ENCODE measurements around the gene KIDINS220. TPM values are rescaled to one million over a fixed set of nuclear protein-coding genes. Genes with fewer than 3 reads are reported as not detected.
A peak's percentile ranks its signal among the peaks of the same experiment; 100 is the strongest.

Gene KIDINS220
- total and polyA plus RNA-seq, 4 donors: 8.1 to 50.9 (median 30.8) TPM

- 62% methylated on average over 1 of the region's 1 CpG for WGBS
- TF ChIP-seq HNF4A (conservative IDR thresholded peaks at IDR 0.05) (peak; percentile 52 to 71), FOXA1 (IDR thresholded peaks at IDR 0.05) (no peak)
These were observed 70.1 kb downstream of the KIDINS220 start for GRCh38 chr2:8767324-8767723.

GRCh38 chr2:8761529-8762164 is 75.8 kb downstream of the KIDINS220 start:
- no peak for DNase-seq (ENCODE audit: low spot score)
- 95% methylated on average over 1 of the region's 1 CpG for WGBS

More at GRCh38 chr2:8767324-8767723, 70.1 kb downstream of the KIDINS220 start:
- H3K9ac ChIP-seq (ENCODE audit: low read depth in 1 of 2, low read length in 2 of 2): no peak overlapping the region
- no peak overlapping the region for H3K4me3 ChIP-seq (ENCODE audit: low read depth in 1 of 3, low read length in 3 of 3)
- peaks cover 6 to 23% (median 15%) of the 10 kb centered on the region in 4 donors for H3K36me3 ChIP-seq (ENCODE audit: control insufficient read depth in 4 of 4, insufficient read depth in 3 of 4, low read depth in 1 of 4, low read length in 3 of 4)
- DNase-seq (ENCODE audit: low spot score): no peak
- H3K4me1 ChIP-seq (ENCODE audit: control insufficient read depth in 4 of 4, insufficient read depth in 4 of 4, low read length in 3 of 4): peaks cover 0 to 4% (median under 1%) of the 10 kb centered on the region in 4 donors
- H3K27ac ChIP-seq (ENCODE audit: low read depth in 1 of 2, low read length in 2 of 2): no peak overlapping the region
- no peaks in the 10 kb centered on the region for H3K27me3 ChIP-seq (ENCODE audit: control insufficient read depth in 4 of 4, insufficient read depth in 4 of 4, low read length in 3 of 4)
- no peaks in the 10 kb centered on the region for H3K9me3 ChIP-seq (ENCODE audit: control insufficient read depth in 4 of 4, low read length in 3 of 4)

DNA sequence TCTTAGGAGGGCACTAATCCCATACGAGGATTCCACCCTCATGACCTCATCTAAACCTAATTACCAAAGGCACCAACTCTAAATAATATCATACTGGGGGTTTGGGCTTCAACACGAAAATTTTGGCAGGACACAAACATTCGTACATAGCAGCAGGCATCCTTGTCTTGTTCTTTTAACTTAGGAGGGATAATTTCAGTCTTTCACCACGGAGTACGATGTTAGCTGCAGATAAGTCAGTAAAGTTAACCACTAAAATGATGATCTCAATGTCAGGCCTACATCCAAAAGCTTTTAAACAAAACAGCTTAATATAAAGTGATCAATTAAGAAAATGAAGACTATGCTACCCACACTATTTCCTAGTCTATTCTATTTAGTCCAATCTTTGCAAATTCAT is 80.7 kb downstream of the KIDINS220 start:
- TF ChIP-seq RXRA (IDR thresholded peaks at IDR 0.05): no peak
- no peak for TF ChIP-seq YY1 (IDR thresholded peaks at IDR 0.05)
- TF ChIP-seq NR2F2 (IDR thresholded peaks at IDR 0.05): no peak
- TF ChIP-seq ATF3 (IDR thresholded peaks at IDR 0.05): no peak
- TF ChIP-seq, protein P1, sequence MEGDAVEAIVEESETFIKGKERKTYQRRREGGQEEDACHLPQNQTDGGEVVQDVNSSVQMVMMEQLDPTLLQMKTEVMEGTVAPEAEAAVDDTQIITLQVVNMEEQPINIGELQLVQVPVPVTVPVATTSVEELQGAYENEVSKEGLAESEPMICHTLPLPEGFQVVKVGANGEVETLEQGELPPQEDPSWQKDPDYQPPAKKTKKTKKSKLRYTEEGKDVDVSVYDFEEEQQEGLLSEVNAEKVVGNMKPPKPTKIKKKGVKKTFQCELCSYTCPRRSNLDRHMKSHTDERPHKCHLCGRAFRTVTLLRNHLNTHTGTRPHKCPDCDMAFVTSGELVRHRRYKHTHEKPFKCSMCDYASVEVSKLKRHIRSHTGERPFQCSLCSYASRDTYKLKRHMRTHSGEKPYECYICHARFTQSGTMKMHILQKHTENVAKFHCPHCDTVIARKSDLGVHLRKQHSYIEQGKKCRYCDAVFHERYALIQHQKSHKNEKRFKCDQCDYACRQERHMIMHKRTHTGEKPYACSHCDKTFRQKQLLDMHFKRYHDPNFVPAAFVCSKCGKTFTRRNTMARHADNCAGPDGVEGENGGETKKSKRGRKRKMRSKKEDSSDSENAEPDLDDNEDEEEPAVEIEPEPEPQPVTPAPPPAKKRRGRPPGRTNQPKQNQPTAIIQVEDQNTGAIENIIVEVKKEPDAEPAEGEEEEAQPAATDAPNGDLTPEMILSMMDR (IDR thresholded peaks at IDR 0.05; ENCODE audit: low read depth, low read length, missing input control): no peak
- no peak for TF ChIP-seq HNF4A (conservative IDR thresholded peaks at IDR 0.05)
- no peak for TF ChIP-seq RAD21 (IDR thresholded peaks at IDR 0.05)
- TF ChIP-seq FOXA2 (IDR thresholded peaks at IDR 0.05): no peak
- no peak for TF ChIP-seq GABPA (IDR thresholded peaks at IDR 0.05 in 1 of 2, conservative IDR thresholded peaks at IDR 0.05 in 1 of 2)
- TF ChIP-seq HNF4G (IDR thresholded peaks at IDR 0.05): no peak
- no peak for TF ChIP-seq FOXA1 (IDR thresholded peaks at IDR 0.05)
- TF ChIP-seq ZBTB33 (IDR thresholded peaks at IDR 0.05): no peak
- TF ChIP-seq, protein P2, sequence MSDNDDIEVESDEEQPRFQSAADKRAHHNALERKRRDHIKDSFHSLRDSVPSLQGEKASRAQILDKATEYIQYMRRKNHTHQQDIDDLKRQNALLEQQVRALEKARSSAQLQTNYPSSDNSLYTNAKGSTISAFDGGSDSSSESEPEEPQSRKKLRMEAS (IDR thresholded peaks at IDR 0.05): no peak
- no peak for TF ChIP-seq EGR1 (IDR thresholded peaks at IDR 0.05; ENCODE audit: low read depth in 2 of 2)
- TF ChIP-seq SP1 (IDR thresholded peaks at IDR 0.05): no peak
- peaks cover 2 to 5% (median 4%) of the 10 kb centered on the region in 4 donors for H3K9me3 ChIP-seq (ENCODE audit: control insufficient read depth in 4 of 4, low read length in 3 of 4)
- no peaks in the 10 kb centered on the region for H3K4me1 ChIP-seq (ENCODE audit: control insufficient read depth in 4 of 4, insufficient read depth in 4 of 4, low read length in 3 of 4)
- no peak for DNase-seq (ENCODE audit: low spot score)
- H3K9ac ChIP-seq (ENCODE audit: low read depth in 1 of 2, low read length in 2 of 2): no peak overlapping the region
- H3K27me3 ChIP-seq (ENCODE audit: control insufficient read depth in 4 of 4, insufficient read depth in 4 of 4, low read length in 3 of 4): no peaks in the 10 kb centered on the region
- peak overlapping the region in 1 of 3 donors; percentile 16 for H3K4me3 ChIP-seq (ENCODE audit: low read depth in 1 of 3, low read length in 3 of 3)
- 96% methylated on average over 5 of the region's 5 CpGs for WGBS
- peaks cover 1 to 13% (median 8%) of the 10 kb centered on the region in 4 donors for H3K36me3 ChIP-seq (ENCODE audit: control insufficient read depth in 4 of 4, insufficient read depth in 3 of 4, low read depth in 1 of 4, low read length in 3 of 4)
- H3K27ac ChIP-seq (ENCODE audit: low read depth in 1 of 2, low read length in 2 of 2): no peak overlapping the region

More at GRCh38 chr2:8761529-8762164, 75.8 kb downstream of the KIDINS220 start:
- H3K27me3 ChIP-seq (ENCODE audit: control insufficient read depth in 4 of 4, insufficient read depth in 4 of 4, low read length in 3 of 4): no peaks in the 10 kb centered on the region
- H3K9me3 ChIP-seq (ENCODE audit: control insufficient read depth in 4 of 4, low read length in 3 of 4): peaks cover 0 to 2% (median under 1%) of the 10 kb centered on the region in 4 donors
- H3K4me3 ChIP-seq (ENCODE audit: low read depth in 1 of 3, low read length in 3 of 3): no peak overlapping the region
- TF ChIP-seq RAD21 (IDR thresholded peaks at IDR 0.05) (peak; percentile 77 to 84), YY1 (IDR thresholded peaks at IDR 0.05) (no peak)
- TF ChIP-seq, protein P1 (IDR thresholded peaks at IDR 0.05; ENCODE audit: low read depth, low read length, missing input control): peak; percentile 53
- no peaks in the 10 kb centered on the region for H3K4me1 ChIP-seq (ENCODE audit: control insufficient read depth in 4 of 4, insufficient read depth in 4 of 4, low read length in 3 of 4)
- H3K27ac ChIP-seq (ENCODE audit: low read depth in 1 of 2, low read length in 2 of 2): no peak overlapping the region
- peaks cover 3 to 19% (median 11%) of the 10 kb centered on the region in 4 donors for H3K36me3 ChIP-seq (ENCODE audit: control insufficient read depth in 4 of 4, insufficient read depth in 3 of 4, low read depth in 1 of 4, low read length in 3 of 4)
- H3K9ac ChIP-seq (ENCODE audit: low read depth in 1 of 2, low read length in 2 of 2): no peak overlapping the region
